Gastroesophageal sphincter (tissue), 3 donors: Measurements from ENCODE around the gene WWC2.

Experiments used
- POLR2A ChIP-seq, 2 donors: fragments of 450-650 bp; IDR thresholded peaks; one replicate each; pipeline ENCODE4 v1.6.1; 2017; ENCODE audit warnings: antibody characterized with exemption in 2 of 2, mild to moderate bottlenecking in 2 of 2, moderate library complexity in 1 of 2
- TF ChIP-seq, protein P1 (sequence below), 4 experiments: fragments of 200-600 bp in 2 of 4; fragments of 450-650 bp in 2 of 4; sonication (generic) in 1 of 4; IDR thresholded peaks; one replicate each; pipeline ENCODE4 v1.5.1; 2017 to 2019; ENCODE audit warnings: antibody characterized with exemption in 4 of 4, mild to moderate bottlenecking in 2 of 4, moderate library complexity in 2 of 4

DNA sequence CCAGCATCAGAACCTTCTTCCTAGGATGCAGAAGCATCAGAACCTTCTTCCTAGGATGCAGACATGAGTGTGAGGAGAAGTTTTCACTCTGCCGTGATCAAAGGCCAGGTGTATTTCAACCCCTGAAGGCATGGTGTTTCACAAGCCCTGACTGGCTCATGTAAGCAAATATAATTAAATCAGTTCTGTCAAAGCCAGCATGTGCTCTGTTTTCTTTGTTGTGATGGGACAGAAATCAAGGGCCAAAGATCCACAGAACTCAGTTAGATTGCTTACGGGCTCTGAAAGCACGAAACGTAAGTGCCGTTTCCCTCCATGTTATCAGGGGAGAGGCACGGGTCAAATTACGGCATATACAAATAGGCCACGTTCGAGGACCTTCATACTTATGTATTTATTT lies 255.2 kb downstream of the WWC2 start:
- TF ChIP-seq POLR2A (IDR thresholded peaks at IDR 0.05): no peak
- TF ChIP-seq, protein P1, sequence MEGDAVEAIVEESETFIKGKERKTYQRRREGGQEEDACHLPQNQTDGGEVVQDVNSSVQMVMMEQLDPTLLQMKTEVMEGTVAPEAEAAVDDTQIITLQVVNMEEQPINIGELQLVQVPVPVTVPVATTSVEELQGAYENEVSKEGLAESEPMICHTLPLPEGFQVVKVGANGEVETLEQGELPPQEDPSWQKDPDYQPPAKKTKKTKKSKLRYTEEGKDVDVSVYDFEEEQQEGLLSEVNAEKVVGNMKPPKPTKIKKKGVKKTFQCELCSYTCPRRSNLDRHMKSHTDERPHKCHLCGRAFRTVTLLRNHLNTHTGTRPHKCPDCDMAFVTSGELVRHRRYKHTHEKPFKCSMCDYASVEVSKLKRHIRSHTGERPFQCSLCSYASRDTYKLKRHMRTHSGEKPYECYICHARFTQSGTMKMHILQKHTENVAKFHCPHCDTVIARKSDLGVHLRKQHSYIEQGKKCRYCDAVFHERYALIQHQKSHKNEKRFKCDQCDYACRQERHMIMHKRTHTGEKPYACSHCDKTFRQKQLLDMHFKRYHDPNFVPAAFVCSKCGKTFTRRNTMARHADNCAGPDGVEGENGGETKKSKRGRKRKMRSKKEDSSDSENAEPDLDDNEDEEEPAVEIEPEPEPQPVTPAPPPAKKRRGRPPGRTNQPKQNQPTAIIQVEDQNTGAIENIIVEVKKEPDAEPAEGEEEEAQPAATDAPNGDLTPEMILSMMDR (IDR thresholded peaks at IDR 0.05): no peak
